Measurements from ENCODE around the gene RAB15. TPM values are rescaled to one million over a fixed set of nuclear protein-coding genes. Genes with fewer than 3 reads are reported as not detected.

The RAB15 gene
- total and polyA plus RNA-seq, 2 experiments from 2014 or later: 8.8 to 13.8 TPM

- no peak for TF ChIP-seq CTCF (IDR thresholded peaks at IDR 0.05; ENCODE audit: low read depth, low read length)
- Histone ChIP-seq H3K4me3 (no peak overlapping the region), H3K27me3 (no peaks in the 10 kb centered on the region), H3K4me1 (ENCODE audit: low read depth) (peaks cover 4% of the 10 kb centered on the region), H3K27ac (peak overlapping the region; percentile 42), H3K36me3 (peaks cover 11% of the 10 kb centered on the region), H3K9me3 (ENCODE audit: low read depth) (no peaks in the 10 kb centered on the region)
- peak in 1 of 2 donors; percentile 54 for DNase-seq (ENCODE audit: low read depth in 1 of 2, low spot score in 1 of 2)
Observed at GRCh38 chr14:64937171-64937820, 34.8 kb downstream of the RAB15 start.

GRCh38 chr14:64935508-64935907 is 36.6 kb downstream of the RAB15 start:
- no peak overlapping the region for H3K27ac ChIP-seq
- no peak for TF ChIP-seq CTCF (IDR thresholded peaks at IDR 0.05; ENCODE audit: low read depth, low read length)

GRCh38 chr14:64934338-64934929 is 37.7 kb downstream of the RAB15 start:
- H3K4me3 ChIP-seq: no peak overlapping the region
- H3K36me3 ChIP-seq: peaks cover 22% of the 10 kb centered on the region
- no peak for TF ChIP-seq CTCF (IDR thresholded peaks at IDR 0.05; ENCODE audit: low read depth, low read length)
- DNase-seq (ENCODE audit: low read depth in 1 of 2, low spot score in 1 of 2): no peak
- H3K9me3 ChIP-seq (ENCODE audit: low read depth): no peaks in the 10 kb centered on the region
- H3K4me1 ChIP-seq (ENCODE audit: low read depth): peaks cover 4% of the 10 kb centered on the region
- H3K27ac ChIP-seq: no peak overlapping the region
- H3K27me3 ChIP-seq: no peaks in the 10 kb centered on the region

More at GRCh38 chr14:64935508-64935907, 36.6 kb downstream of the RAB15 start:
- Histone ChIP-seq H3K27me3 (no peaks in the 10 kb centered on the region), H3K4me3 (no peak overlapping the region), H3K4me1 (ENCODE audit: low read depth) (peaks cover 4% of the 10 kb centered on the region), H3K36me3 (peaks cover 22% of the 10 kb centered on the region), H3K9me3 (ENCODE audit: low read depth) (no peaks in the 10 kb centered on the region)
- no peak for DNase-seq (ENCODE audit: low read depth in 1 of 2, low spot score in 1 of 2)

- no peak for TF ChIP-seq CTCF (IDR thresholded peaks at IDR 0.05; ENCODE audit: low read depth, low read length)
- H3K27ac ChIP-seq: no peak overlapping the region
- H3K4me1 ChIP-seq (ENCODE audit: low read depth): peaks cover 4% of the 10 kb centered on the region
- H3K4me3 ChIP-seq: no peak overlapping the region
- DNase-seq (ENCODE audit: low read depth in 1 of 2, low spot score in 1 of 2): no peak
- H3K36me3 ChIP-seq: peaks cover 28% of the 10 kb centered on the region
- no peaks in the 10 kb centered on the region for H3K27me3 ChIP-seq
- H3K9me3 ChIP-seq (ENCODE audit: low read depth): no peaks in the 10 kb centered on the region
Observed at GRCh38 chr14:64932231-64932630, 39.9 kb downstream of the RAB15 start.

- TF ChIP-seq CTCF (IDR thresholded peaks at IDR 0.05; ENCODE audit: low read depth, low read length): no peak
- no peak overlapping the region for H3K27ac ChIP-seq
Observed at GRCh38 chr14:64931123-64931522, 41.0 kb downstream of the RAB15 start.

More at GRCh38 chr14:64931123-64931522, 41.0 kb downstream of the RAB15 start:
- no peak for DNase-seq (ENCODE audit: low read depth in 1 of 2, low spot score in 1 of 2)
- Histone ChIP-seq H3K36me3 (peaks cover 35% of the 10 kb centered on the region), H3K27me3 (no peaks in the 10 kb centered on the region), H3K4me3 (no peak overlapping the region), H3K9me3 (ENCODE audit: low read depth) (no peaks in the 10 kb centered on the region), H3K4me1 (ENCODE audit: low read depth) (peaks cover 6% of the 10 kb centered on the region)
